Panc1 (cell line): Measurements from ENCODE around the gene ROR1. TPM values are rescaled to one million over a fixed set of nuclear protein-coding genes. Genes with fewer than 3 reads are reported as not detected.

ENCODE experiments used
- ATAC-seq: fragments of 200-7000 bp; cut with Tn5 transposase; 2 replicates; pipeline ENCODE4 v1.9.1; 2020; ENCODE audit warnings: mild to moderate bottlenecking, moderate library complexity
- BruUV-seq: library from RNA; stranded (reverse); fragments of 400-500 nt; replicated peaks from 2 replicates; lab custom pipeline; 2021; lab: Mats Ljungman, UMichigan
- CTCF ChIA-PET: fragments of 300-600 bp; sonication (Branson Sonifier 250); formaldehyde crosslinking; loops from one replicate; lab custom pipeline; 2022; ENCODE audit warnings: antibody characterized with exemption; lab: Charles Lee
- POLR2A ChIA-PET: fragments of 300-600 bp; sonication (Branson Sonifier 250); formaldehyde crosslinking; loops from one replicate; lab custom pipeline; 2022; ENCODE audit warnings: antibody characterized with exemption; lab: Charles Lee
- DNase-seq: peaks from one replicate; pipeline ENCODE4 v3.0.0-alpha.2; 2010; ENCODE audit warnings: low read depth, low spot score
- H3K27ac ChIP-seq: 2 replicates; pipeline ENCODE4 v1.5.1; 2011; ENCODE audit warnings: mild to moderate bottlenecking, low read length, inconsistent platforms
- H3K27me3 ChIP-seq: fragments of 200-500 bp; sonication (Bioruptor generic); 2 replicates; pipeline ENCODE4 v1.6.0; 2014; ENCODE audit warnings: low read length, inconsistent platforms; ENCODE audit not compliant: control insufficient read depth, insufficient read depth
- H3K36me3 ChIP-seq: fragments of 200-500 bp; sonication (Bioruptor generic); 2 replicates; pipeline ENCODE4 v1.5.1; 2014; ENCODE audit warnings: inconsistent platforms, mild to moderate bottlenecking, low read length, moderate library complexity; ENCODE audit not compliant: control insufficient read depth, insufficient read depth
- H3K4me1 ChIP-seq: 2 replicates; pipeline ENCODE4 v1.5.1; 2011; ENCODE audit warnings: inconsistent platforms, mild to moderate bottlenecking, low read length, moderate library complexity; ENCODE audit not compliant: control insufficient read depth, insufficient read depth
- H3K4me3 ChIP-seq, 2 experiments: 2 replicates each; pipeline ENCODE4 v1.5.1; 2011 to 2012; ENCODE audit warnings: low read depth in 2 of 2, low read length in 2 of 2, mild to moderate bottlenecking in 2 of 2, inconsistent platforms in 1 of 2, moderate library complexity in 1 of 2
- H3K9me3 ChIP-seq: fragments of 200-500 bp; sonication (Bioruptor generic); 2 replicates; pipeline ENCODE4 v1.5.1; 2014; ENCODE audit warnings: low read depth, mild to moderate bottlenecking, inconsistent platforms, low read length, moderate library complexity; ENCODE audit not compliant: control insufficient read depth, insufficient read depth
- POLR2AphosphoS5 ChIP-seq: IDR thresholded peaks from 2 replicates; pipeline ENCODE4 v1.6.1; 2012; ENCODE audit warnings: mild to moderate bottlenecking, low read depth, low read length, moderate library complexity
- REST ChIP-seq, 2 experiments: IDR thresholded peaks; 2 replicates each; pipeline ENCODE4 v1.6.1; 2011 to 2012; ENCODE audit warnings: low read depth in 2 of 2, control low read depth in 1 of 2, low read length in 1 of 2, mild to moderate bottlenecking in 1 of 2, moderate library complexity in 1 of 2; ENCODE audit not compliant: insufficient read depth in 1 of 2
- SIN3A ChIP-seq: IDR thresholded peaks from 2 replicates; pipeline ENCODE4 v1.6.1; 2012; ENCODE audit warnings: low read depth, mild to moderate bottlenecking, low read length, moderate library complexity, borderline replicate concordance; ENCODE audit not compliant: insufficient read depth
- TCF7L2 ChIP-seq: IDR thresholded peaks from 2 replicates; pipeline ENCODE4 v1.6.1; 2011; ENCODE audit warnings: mild to moderate bottlenecking, low read depth, low read length, inconsistent platforms
- in situ Hi-C: cut with HindIII; loops from 2 replicates; pipeline ENCODE4 v1.10.0; 2016; ENCODE audit warnings: low sequenced_read_pairs, low pct_unique_long_range_greater_than_20kb
- intact Hi-C: fragments of 100-400 bp; cut with micrococcal nuclease; formaldehyde crosslinking; loops from one replicate; pipeline ENCODE4 v1.10.0; 2022; ENCODE audit not compliant: unreplicated experiment
- total RNA-seq: library from RNA; stranded (reverse); gene quantifications from one replicate; pipeline ENCODE4 v1.2.1, GENCODE V29; 2021; ENCODE audit not compliant: unreplicated experiment
- TF ChIP-seq, protein P1 (sequence below): fragments of 450-650 bp; IDR thresholded peaks from 2 replicates; pipeline ENCODE4 v1.5.1; 2017; ENCODE audit warnings: mild to moderate bottlenecking

Gene ROR1
- total RNA-seq, 1 experiment from 2014 or later: 19.3 TPM

- BruUV-seq: no TSS peak
- CTCF ChIA-PET: no interaction called here
- intact Hi-C loops (no loop called here), in situ Hi-C loops (no loop called here)
- ATAC-seq (no peak), DNase-seq (no peak)
- POLR2A ChIA-PET: no interaction called here
- no peaks in the 10 kb centered on the region for H3K27me3 ChIP-seq
- no peak overlapping the region for H3K4me3 ChIP-seq
- TF ChIP-seq REST (IDR thresholded peaks at IDR 0.05; ENCODE audit: insufficient read depth in 1 of 2, low read depth in 2 of 2, low read length in 1 of 2): no peak
- no peak for TF ChIP-seq SIN3A
- TF ChIP-seq POLR2AphosphoS5: no peak
- no peak for TF ChIP-seq TCF7L2
- TF ChIP-seq, protein P1, sequence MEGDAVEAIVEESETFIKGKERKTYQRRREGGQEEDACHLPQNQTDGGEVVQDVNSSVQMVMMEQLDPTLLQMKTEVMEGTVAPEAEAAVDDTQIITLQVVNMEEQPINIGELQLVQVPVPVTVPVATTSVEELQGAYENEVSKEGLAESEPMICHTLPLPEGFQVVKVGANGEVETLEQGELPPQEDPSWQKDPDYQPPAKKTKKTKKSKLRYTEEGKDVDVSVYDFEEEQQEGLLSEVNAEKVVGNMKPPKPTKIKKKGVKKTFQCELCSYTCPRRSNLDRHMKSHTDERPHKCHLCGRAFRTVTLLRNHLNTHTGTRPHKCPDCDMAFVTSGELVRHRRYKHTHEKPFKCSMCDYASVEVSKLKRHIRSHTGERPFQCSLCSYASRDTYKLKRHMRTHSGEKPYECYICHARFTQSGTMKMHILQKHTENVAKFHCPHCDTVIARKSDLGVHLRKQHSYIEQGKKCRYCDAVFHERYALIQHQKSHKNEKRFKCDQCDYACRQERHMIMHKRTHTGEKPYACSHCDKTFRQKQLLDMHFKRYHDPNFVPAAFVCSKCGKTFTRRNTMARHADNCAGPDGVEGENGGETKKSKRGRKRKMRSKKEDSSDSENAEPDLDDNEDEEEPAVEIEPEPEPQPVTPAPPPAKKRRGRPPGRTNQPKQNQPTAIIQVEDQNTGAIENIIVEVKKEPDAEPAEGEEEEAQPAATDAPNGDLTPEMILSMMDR: no peak
- no peak overlapping the region for H3K27ac ChIP-seq
- no peaks in the 10 kb centered on the region for H3K4me1 ChIP-seq
- no peaks in the 10 kb centered on the region for H3K36me3 ChIP-seq
- H3K9me3 ChIP-seq: no peaks in the 10 kb centered on the region
Observed at GRCh38 chr1:64126581-64126980, 352.8 kb downstream of the ROR1 start.

GRCh38 chr1:64127297-64127696 lies 353.5 kb downstream of the ROR1 start:
- CTCF ChIA-PET: no interaction called here

More at GRCh38 chr1:64127297-64127696, 353.5 kb downstream of the ROR1 start:
- DNase-seq (no peak), ATAC-seq (no peak)
- TF ChIP-seq SIN3A (no peak), REST (IDR thresholded peaks at IDR 0.05; ENCODE audit: insufficient read depth in 1 of 2, low read depth in 2 of 2, low read length in 1 of 2) (no peak), TCF7L2 (no peak), POLR2AphosphoS5 (no peak)
- TF ChIP-seq, protein P1: no peak
- Histone ChIP-seq H3K9me3 (no peaks in the 10 kb centered on the region), H3K27me3 (no peaks in the 10 kb centered on the region), H3K27ac (no peak overlapping the region), H3K4me1 (no peaks in the 10 kb centered on the region), H3K36me3 (no peaks in the 10 kb centered on the region), H3K4me3 (no peak overlapping the region)
- in situ Hi-C loops (no loop called here), intact Hi-C loops (no loop called here)
- BruUV-seq: no TSS peak
- POLR2A ChIA-PET: no interaction called here
